GM12872 (cell line): ENCODE measurements around the gene BIRC5.

ENCODE experiments used
- CTCF ChIP-seq: IDR thresholded peaks from 3 replicates; pipeline ENCODE4 v1.5.1; 2011; ENCODE audit warnings: low read depth, mild to moderate bottlenecking, low read length, moderate library complexity; ENCODE audit not compliant: insufficient read depth

Gene BIRC5

GRCh38 chr17:78223061-78223460, 9.0 kb downstream of the BIRC5 start:
- no peak for TF ChIP-seq CTCF

- no peak for TF ChIP-seq CTCF
These were observed 9.7 kb downstream of the BIRC5 start for GRCh38 chr17:78223765-78224164.

GRCh38 chr17:78224231-78225087, 10.4 kb downstream of the BIRC5 start:
- no peak for TF ChIP-seq CTCF

GRCh38 chr17:78225088-78225865, 11.2 kb downstream of the BIRC5 start:
- TF ChIP-seq CTCF: no peak

DNA sequence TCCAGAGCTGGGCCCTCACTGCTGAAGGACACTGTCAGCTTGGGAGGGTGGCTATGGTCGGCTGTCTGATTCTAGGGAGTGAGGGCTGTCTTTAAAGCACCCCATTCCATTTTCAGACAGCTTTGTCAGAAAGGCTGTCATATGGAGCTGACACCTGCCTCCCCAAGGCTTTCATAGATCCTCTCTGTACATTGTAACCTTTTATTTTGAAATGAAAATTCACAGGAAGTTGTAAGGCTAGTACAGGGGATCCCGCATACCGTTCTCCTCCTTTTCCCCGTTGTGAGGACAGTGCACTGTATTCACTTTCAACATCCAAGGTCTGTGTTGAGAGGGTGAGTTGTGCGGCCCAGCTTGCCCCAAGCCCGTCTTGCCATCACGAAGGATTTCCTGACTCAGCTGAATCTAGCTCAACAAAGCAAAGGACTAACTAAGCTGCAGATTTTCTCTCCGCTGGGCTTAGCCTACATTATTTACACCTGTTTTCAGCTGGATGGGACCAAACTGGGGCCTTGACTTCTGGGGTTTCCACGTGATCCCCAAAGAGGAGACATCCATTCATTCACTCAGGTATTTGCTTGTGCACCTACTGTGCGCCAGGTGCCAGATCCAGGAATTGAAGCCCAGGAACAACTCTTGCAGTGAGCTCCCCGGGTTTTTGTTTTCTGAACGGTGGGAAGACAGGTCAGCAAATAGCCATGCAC, 12.2 kb downstream of the BIRC5 start:
- TF ChIP-seq CTCF: no peak

GRCh38 chr17:78226759-78227454, 12.9 kb downstream of the BIRC5 start:
- no peak for TF ChIP-seq CTCF
